GM23248 (cell line): Measurements from ENCODE around the gene OR2AJ1.

Source experiments
- EZH2 ChIP-seq: fragments of 200-600 bp; sonication (generic); IDR thresholded peaks from 2 replicates; pipeline ENCODE4 v1.6.1; 2018; ENCODE audit warnings: antibody characterized with exemption, mild to moderate bottlenecking; ENCODE audit not compliant: insufficient read depth, poor library complexity, severe bottlenecking
- EZH2phosphoT487 ChIP-seq: fragments of 200-600 bp; sonication (generic); IDR thresholded peaks from 2 replicates; pipeline ENCODE4 v1.6.1; 2018; ENCODE audit warnings: antibody characterized with exemption, moderate library complexity, mild to moderate bottlenecking, low read depth; ENCODE audit not compliant: insufficient read depth

- TF ChIP-seq EZH2 (no peak), EZH2phosphoT487 (no peak)
Measured at GRCh38 chr1:247914941-247915662, 9.6 kb upstream of the OR2AJ1 start.
